SK-N-SH treated with all-trans-retinoic acid at 6 μM for 48 hours (cell line): ENCODE data around the gene SLC1A4.

Experiments used
- ATAC-seq: fragments of 200-7000 bp; cut with Tn5 transposase; 3 replicates; pipeline ENCODE4 v1.9.1; 2020; ENCODE audit warnings: mild to moderate bottlenecking, moderate library complexity
- ARNTL ChIP-seq: fragments of 450-650 bp; formaldehyde crosslinking; IDR thresholded peaks from 2 replicates; pipeline ENCODE4 v1.5.0; 2020; ENCODE audit warnings: low read depth, mild to moderate bottlenecking, moderate library complexity, borderline replicate concordance
- BACH2 ChIP-seq: fragments of 250-450 bp; sonication (Bioruptor Pico); IDR thresholded peaks from 2 replicates; pipeline ENCODE4 v1.9.0; 2021; ENCODE audit warnings: mild to moderate bottlenecking, borderline replicate concordance
- CSDC2 ChIP-seq: fragments of 250-450 bp; sonication (Bioruptor Pico); IDR thresholded peaks from 2 replicates; pipeline ENCODE4 v1.5.0; 2020; ENCODE audit warnings: mild to moderate bottlenecking, moderate library complexity
- ISL1 ChIP-seq: fragments of 250-450 bp; sonication (Bioruptor Pico); IDR thresholded peaks from 2 replicates; pipeline ENCODE4 v2.1.2; 2022; ENCODE audit warnings: mild to moderate bottlenecking, moderate library complexity
- OSR1 ChIP-seq: fragments of 250-450 bp; sonication (Bioruptor Pico); IDR thresholded peaks from 2 replicates; pipeline ENCODE4 v1.8.0; 2022; ENCODE audit warnings: moderate library complexity, mild to moderate bottlenecking, inconsistent platforms
- POU6F1 ChIP-seq: fragments of 250-450 bp; sonication (Bioruptor Pico); IDR thresholded peaks from 2 replicates; pipeline ENCODE4 v1.8.0; 2021; ENCODE audit warnings: low read depth, mild to moderate bottlenecking, moderate library complexity, borderline replicate concordance
- PPARA ChIP-seq: fragments of 250-450 bp; sonication (Bioruptor Pico); IDR thresholded peaks from 2 replicates; pipeline ENCODE4 v1.5.0; 2020; ENCODE audit warnings: mild to moderate bottlenecking, borderline replicate concordance
- RARB ChIP-seq: fragments of 250-450 bp; sonication (Bioruptor Pico); IDR thresholded peaks from 2 replicates; pipeline ENCODE4 v1.8.0; 2021; ENCODE audit warnings: mild to moderate bottlenecking, moderate library complexity
- TCF4 ChIP-seq: fragments of 250-450 bp; sonication (Bioruptor Pico); IDR thresholded peaks from 2 replicates; pipeline ENCODE4 v1.8.0; 2021; ENCODE audit warnings: mild to moderate bottlenecking, moderate library complexity, borderline replicate concordance
- TOX ChIP-seq: fragments of 250-450 bp; sonication (Bioruptor Pico); IDR thresholded peaks from 2 replicates; pipeline ENCODE4 v1.8.0; 2021; ENCODE audit warnings: mild to moderate bottlenecking, moderate library complexity, borderline replicate concordance
- ZC3H10 ChIP-seq: fragments of 250-450 bp; sonication (Bioruptor Pico); IDR thresholded peaks from 2 replicates; pipeline ENCODE4 v1.5.1; 2021; ENCODE audit warnings: mild to moderate bottlenecking, moderate library complexity
- ZFP3 ChIP-seq: fragments of 250-450 bp; sonication (Bioruptor Pico); IDR thresholded peaks from 2 replicates; pipeline ENCODE4 v1.5.0; 2020; ENCODE audit warnings: mild to moderate bottlenecking, moderate library complexity
- ZFP30 ChIP-seq: fragments of 450-650 bp; formaldehyde crosslinking; IDR thresholded peaks from 2 replicates; pipeline ENCODE4 v1.5.0; 2022; ENCODE audit warnings: mild to moderate bottlenecking, moderate library complexity
- ZNF565 ChIP-seq: fragments of 450-650 bp; formaldehyde crosslinking; conservative IDR thresholded peaks from 2 replicates; pipeline ENCODE4 v1.5.0; 2020; ENCODE audit warnings: low read depth, mild to moderate bottlenecking, moderate library complexity
- ZNF70 ChIP-seq: fragments of 450-650 bp; formaldehyde crosslinking; IDR thresholded peaks from 2 replicates; pipeline ENCODE4 v1.5.0; 2020; ENCODE audit warnings: mild to moderate bottlenecking, moderate library complexity
- ZNF8 ChIP-seq: fragments of 450-650 bp; formaldehyde crosslinking; IDR thresholded peaks from 2 replicates; pipeline ENCODE4 v1.5.0; 2020; ENCODE audit warnings: mild to moderate bottlenecking, moderate library complexity
- TF ChIP-seq, protein P1 (sequence below): fragments of 250-450 bp; sonication (Bioruptor Pico); IDR thresholded peaks from 2 replicates; pipeline ENCODE4 v1.8.0; 2020; ENCODE audit warnings: mild to moderate bottlenecking, moderate library complexity, borderline replicate concordance
- TF ChIP-seq, protein P2 (sequence below): fragments of 250-450 bp; sonication (Bioruptor Pico); IDR thresholded peaks from 2 replicates; pipeline ENCODE4 v1.5.0; 2020; ENCODE audit warnings: mild to moderate bottlenecking, moderate library complexity
- TF ChIP-seq, protein P3 (sequence below): fragments of 250-450 bp; sonication (Bioruptor Pico); IDR thresholded peaks from 2 replicates; pipeline ENCODE4 v1.5.1; 2021; ENCODE audit warnings: mild to moderate bottlenecking, moderate library complexity
- TF ChIP-seq, protein P4 (sequence below): fragments of 250-450 bp; sonication (Bioruptor Pico); IDR thresholded peaks from 2 replicates; pipeline ENCODE4 v1.5.1; 2020; ENCODE audit warnings: low read depth, mild to moderate bottlenecking, moderate library complexity

The SLC1A4 gene

DNA sequence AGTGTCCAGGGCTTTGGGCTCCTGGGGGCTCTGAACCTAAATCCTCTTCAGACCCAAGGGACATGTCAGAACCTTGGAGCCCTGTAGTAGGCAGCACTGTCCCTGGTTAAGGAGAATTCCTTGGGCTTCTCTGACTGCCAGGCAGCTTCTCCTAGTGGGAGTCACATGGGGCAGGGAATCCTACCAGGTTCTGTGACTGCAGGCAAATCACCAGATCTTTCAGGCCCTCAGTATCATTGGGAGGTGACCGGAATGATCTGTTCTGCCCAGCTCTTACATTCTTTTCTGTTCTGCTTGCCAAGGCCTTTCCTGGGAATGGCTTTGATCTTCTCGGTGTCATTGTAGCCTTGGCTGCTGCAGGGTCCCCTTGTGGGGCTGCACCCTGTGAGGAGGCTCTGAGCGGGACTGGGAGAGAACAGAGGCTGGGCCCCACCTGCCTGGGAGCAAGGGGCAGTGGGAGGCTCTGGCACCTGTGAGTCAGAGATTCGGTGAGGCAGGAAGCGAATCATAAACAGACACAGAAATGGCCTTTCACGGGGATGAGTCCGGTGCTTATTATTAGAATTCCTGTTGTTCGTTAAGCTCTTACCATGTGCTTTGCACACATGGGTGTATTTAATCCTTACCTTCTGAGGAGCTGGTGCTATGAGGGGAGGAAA lies 81.1 kb downstream of the SLC1A4 start:
- peak; percentile 82 for ATAC-seq
- TF ChIP-seq PPARA (CRISPR knock-in tag) (no peak), OSR1 (CRISPR knock-in tag) (no peak), ZFP3 (no peak), POU6F1 (no peak), TOX (CRISPR knock-in tag) (no peak)

DNA sequence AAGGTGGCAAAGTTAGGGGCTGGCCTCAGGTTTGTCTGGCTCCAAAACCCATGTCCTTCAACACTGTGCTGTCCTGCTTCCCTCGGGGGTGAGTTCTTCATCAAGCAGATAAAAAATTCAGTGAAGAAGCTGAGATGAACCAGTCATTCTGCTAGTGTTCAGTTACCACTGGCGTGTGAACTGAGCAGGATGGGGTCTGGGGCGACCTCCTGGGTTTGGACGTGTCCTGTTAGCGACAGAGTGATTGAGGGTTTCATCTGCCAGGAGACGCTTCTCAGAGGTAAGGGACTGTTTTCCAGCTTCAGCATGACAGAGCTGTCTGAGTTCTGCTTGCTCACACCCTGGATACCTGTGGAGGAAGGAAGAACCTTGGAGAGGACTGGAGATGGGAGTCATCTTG lies 81.7 kb downstream of the SLC1A4 start:
- ATAC-seq = no peak; the same call in 2 of the 3 replicates
- TF ChIP-seq OSR1 (CRISPR knock-in tag) (no peak), ISL1 (CRISPR knock-in tag) (no peak), ZFP30 (CRISPR knock-in tag) (no peak), ZC3H10 (CRISPR knock-in tag) (no peak), ZNF565 (CRISPR knock-in tag) (no peak), ZNF70 (CRISPR knock-in tag) (no peak), ZFP3 (no peak), PPARA (CRISPR knock-in tag) (no peak), POU6F1 (no peak), BACH2 (no peak), TCF4 (CRISPR knock-in tag) (no peak), RARB (CRISPR knock-in tag) (no peak), CSDC2 (no peak)
- TF ChIP-seq, protein P1, sequence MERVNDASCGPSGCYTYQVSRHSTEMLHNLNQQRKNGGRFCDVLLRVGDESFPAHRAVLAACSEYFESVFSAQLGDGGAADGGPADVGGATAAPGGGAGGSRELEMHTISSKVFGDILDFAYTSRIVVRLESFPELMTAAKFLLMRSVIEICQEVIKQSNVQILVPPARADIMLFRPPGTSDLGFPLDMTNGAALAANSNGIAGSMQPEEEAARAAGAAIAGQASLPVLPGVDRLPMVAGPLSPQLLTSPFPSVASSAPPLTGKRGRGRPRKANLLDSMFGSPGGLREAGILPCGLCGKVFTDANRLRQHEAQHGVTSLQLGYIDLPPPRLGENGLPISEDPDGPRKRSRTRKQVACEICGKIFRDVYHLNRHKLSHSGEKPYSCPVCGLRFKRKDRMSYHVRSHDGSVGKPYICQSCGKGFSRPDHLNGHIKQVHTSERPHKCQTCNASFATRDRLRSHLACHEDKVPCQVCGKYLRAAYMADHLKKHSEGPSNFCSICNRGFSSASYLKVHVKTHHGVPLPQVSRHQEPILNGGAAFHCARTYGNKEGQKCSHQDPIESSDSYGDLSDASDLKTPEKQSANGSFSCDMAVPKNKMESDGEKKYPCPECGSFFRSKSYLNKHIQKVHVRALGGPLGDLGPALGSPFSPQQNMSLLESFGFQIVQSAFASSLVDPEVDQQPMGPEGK = no peak
- TF ChIP-seq, protein P2, sequence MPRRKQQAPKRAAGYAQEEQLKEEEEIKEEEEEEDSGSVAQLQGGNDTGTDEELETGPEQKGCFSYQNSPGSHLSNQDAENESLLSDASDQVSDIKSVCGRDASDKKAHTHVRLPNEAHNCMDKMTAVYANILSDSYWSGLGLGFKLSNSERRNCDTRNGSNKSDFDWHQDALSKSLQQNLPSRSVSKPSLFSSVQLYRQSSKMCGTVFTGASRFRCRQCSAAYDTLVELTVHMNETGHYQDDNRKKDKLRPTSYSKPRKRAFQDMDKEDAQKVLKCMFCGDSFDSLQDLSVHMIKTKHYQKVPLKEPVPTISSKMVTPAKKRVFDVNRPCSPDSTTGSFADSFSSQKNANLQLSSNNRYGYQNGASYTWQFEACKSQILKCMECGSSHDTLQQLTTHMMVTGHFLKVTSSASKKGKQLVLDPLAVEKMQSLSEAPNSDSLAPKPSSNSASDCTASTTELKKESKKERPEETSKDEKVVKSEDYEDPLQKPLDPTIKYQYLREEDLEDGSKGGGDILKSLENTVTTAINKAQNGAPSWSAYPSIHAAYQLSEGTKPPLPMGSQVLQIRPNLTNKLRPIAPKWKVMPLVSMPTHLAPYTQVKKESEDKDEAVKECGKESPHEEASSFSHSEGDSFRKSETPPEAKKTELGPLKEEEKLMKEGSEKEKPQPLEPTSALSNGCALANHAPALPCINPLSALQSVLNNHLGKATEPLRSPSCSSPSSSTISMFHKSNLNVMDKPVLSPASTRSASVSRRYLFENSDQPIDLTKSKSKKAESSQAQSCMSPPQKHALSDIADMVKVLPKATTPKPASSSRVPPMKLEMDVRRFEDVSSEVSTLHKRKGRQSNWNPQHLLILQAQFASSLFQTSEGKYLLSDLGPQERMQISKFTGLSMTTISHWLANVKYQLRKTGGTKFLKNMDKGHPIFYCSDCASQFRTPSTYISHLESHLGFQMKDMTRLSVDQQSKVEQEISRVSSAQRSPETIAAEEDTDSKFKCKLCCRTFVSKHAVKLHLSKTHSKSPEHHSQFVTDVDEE (CRISPR knock-in tag) = no peak
- TF ChIP-seq, protein P3, sequence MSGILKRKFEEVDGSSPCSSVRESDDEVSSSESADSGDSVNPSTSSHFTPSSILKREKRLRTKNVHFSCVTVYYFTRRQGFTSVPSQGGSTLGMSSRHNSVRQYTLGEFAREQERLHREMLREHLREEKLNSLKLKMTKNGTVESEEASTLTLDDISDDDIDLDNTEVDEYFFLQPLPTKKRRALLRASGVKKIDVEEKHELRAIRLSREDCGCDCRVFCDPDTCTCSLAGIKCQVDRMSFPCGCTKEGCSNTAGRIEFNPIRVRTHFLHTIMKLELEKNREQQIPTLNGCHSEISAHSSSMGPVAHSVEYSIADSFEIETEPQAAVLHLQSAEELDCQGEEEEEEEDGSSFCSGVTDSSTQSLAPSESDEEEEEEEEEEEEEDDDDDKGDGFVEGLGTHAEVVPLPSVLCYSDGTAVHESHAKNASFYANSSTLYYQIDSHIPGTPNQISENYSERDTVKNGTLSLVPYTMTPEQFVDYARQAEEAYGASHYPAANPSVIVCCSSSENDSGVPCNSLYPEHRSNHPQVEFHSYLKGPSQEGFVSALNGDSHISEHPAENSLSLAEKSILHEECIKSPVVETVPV (CRISPR knock-in tag) = no peak
- TF ChIP-seq, protein P4, sequence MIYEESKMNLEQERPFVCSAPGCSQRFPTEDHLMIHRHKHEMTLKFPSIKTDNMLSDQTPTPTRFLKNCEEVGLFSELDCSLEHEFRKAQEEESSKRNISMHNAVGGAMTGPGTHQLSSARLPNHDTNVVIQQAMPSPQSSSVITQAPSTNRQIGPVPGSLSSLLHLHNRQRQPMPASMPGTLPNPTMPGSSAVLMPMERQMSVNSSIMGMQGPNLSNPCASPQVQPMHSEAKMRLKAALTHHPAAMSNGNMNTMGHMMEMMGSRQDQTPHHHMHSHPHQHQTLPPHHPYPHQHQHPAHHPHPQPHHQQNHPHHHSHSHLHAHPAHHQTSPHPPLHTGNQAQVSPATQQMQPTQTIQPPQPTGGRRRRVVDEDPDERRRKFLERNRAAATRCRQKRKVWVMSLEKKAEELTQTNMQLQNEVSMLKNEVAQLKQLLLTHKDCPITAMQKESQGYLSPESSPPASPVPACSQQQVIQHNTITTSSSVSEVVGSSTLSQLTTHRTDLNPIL = no peak

- ATAC-seq = peak; percentile 12; the same call in 2 of the 3 replicates
- TF ChIP-seq ARNTL (CRISPR knock-in tag) = no peak
- TF ChIP-seq, protein P1 = no peak
- no peak for TF ChIP-seq BACH2
- no peak for TF ChIP-seq ZNF565 (CRISPR knock-in tag)
- TF ChIP-seq ZNF8 (CRISPR knock-in tag) = no peak
- no peak for TF ChIP-seq TOX (CRISPR knock-in tag)
- TF ChIP-seq ZC3H10 (CRISPR knock-in tag) = no peak
- TF ChIP-seq, protein P4 = no peak
- TF ChIP-seq PPARA (CRISPR knock-in tag) = no peak
- TF ChIP-seq ISL1 (CRISPR knock-in tag) = no peak
These were observed 82.4 kb downstream of the SLC1A4 start for GRCh38 chr2:65071499-65072180.
